A549 (cell line): ENCODE measurements around the gene SSBP3.

Experiments
- MYC ChIP-seq: IDR thresholded peaks from 2 replicates; pipeline ENCODE4 v1.6.1; 2012; ENCODE audit warnings: mild to moderate bottlenecking, inconsistent platforms, low read length, improper control_type of control experiment, borderline replicate concordance
- ZFP36 ChIP-seq: fragments of 450-650 bp; IDR thresholded peaks from 2 replicates; pipeline ENCODE4 v1.6.1; 2014; ENCODE audit warnings: borderline replicate concordance; ENCODE audit not compliant: partially characterized antibody

DNA sequence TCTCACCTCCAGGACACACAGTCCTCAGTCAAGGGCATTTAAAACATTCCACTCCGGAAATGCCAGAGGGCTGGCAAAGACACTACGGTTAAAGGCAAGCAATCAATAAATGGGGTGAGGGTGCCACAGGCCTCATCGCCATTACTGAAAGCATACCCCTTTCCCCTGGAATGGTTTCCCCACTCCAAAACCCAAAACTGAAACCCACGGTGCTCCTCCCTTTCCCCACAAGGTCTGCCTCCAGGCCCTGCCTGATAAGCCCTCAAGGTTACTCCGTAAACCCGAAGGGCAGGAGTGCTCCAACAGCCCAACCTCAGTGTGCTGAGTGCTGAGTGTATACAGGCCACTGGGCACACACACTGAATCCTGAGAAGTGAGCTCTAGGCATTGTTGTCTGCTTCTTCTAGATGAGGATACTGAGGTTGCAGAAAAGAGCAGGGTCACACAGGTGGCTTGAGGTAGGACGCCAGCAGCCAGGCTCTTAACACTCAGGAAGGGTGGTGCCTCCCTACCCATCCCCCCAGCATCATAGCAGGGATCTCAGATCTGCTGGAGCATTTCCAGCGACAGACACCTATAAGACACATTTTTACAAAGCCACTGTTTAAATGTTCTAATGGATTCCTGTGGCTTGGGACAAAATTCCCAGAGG is 29.0 kb downstream of the SSBP3 start:
- TF ChIP-seq MYC (no peak), ZFP36 (no peak)
